Skeletal muscle tissue (tissue), 4 donors: ENCODE measurements around the gene WSCD1. TPM values are rescaled to one million over a fixed set of nuclear protein-coding genes. Genes with fewer than 3 reads are reported as not detected.

Source experiments
- H3K27ac ChIP-seq: one replicate; pipeline ENCODE4 v1.7.0; 2013; ENCODE audit warnings: mild to moderate bottlenecking, low read depth, low read length, inconsistent platforms
- H3K27me3 ChIP-seq, 3 donors: one replicate each; pipeline ENCODE4 v1.7.0; 2013; ENCODE audit warnings: low read length in 3 of 3; ENCODE audit not compliant: control insufficient read depth in 3 of 3, insufficient read depth in 3 of 3
- H3K36me3 ChIP-seq, 3 donors: one replicate each; pipeline ENCODE4 v1.7.0; 2013; ENCODE audit warnings: low read length in 3 of 3; ENCODE audit not compliant: control insufficient read depth in 3 of 3, insufficient read depth in 3 of 3
- H3K4me1 ChIP-seq, 3 donors: one replicate each; pipeline ENCODE4 v1.7.0; 2013; ENCODE audit warnings: low read length in 3 of 3, mild to moderate bottlenecking in 3 of 3; ENCODE audit not compliant: control insufficient read depth in 3 of 3, insufficient read depth in 3 of 3
- H3K4me3 ChIP-seq, 3 donors: one replicate each; pipeline ENCODE4 v1.7.0; 2013; ENCODE audit warnings: low read length in 3 of 3
- H3K9ac ChIP-seq, 3 donors: one replicate each; pipeline ENCODE4 v1.7.0; 2013; ENCODE audit warnings: low read length in 3 of 3, mild to moderate bottlenecking in 3 of 3, moderate library complexity in 2 of 3, low read depth in 1 of 3
- H3K9me3 ChIP-seq, 3 donors: one replicate each; pipeline ENCODE4 v1.7.0; 2013; ENCODE audit warnings: low read length in 3 of 3; ENCODE audit not compliant: control insufficient read depth in 3 of 3
- total RNA-seq: library from RNA; depleted of rRNA; stranded (reverse); fragments of >200 nt; gene quantifications from one replicate; pipeline ENCODE4 v1.2.3, GENCODE V29; 2014
- donor health status: Osteomylitis.

WSCD1 gene
- total RNA-seq = 33.4 TPM

DNA sequence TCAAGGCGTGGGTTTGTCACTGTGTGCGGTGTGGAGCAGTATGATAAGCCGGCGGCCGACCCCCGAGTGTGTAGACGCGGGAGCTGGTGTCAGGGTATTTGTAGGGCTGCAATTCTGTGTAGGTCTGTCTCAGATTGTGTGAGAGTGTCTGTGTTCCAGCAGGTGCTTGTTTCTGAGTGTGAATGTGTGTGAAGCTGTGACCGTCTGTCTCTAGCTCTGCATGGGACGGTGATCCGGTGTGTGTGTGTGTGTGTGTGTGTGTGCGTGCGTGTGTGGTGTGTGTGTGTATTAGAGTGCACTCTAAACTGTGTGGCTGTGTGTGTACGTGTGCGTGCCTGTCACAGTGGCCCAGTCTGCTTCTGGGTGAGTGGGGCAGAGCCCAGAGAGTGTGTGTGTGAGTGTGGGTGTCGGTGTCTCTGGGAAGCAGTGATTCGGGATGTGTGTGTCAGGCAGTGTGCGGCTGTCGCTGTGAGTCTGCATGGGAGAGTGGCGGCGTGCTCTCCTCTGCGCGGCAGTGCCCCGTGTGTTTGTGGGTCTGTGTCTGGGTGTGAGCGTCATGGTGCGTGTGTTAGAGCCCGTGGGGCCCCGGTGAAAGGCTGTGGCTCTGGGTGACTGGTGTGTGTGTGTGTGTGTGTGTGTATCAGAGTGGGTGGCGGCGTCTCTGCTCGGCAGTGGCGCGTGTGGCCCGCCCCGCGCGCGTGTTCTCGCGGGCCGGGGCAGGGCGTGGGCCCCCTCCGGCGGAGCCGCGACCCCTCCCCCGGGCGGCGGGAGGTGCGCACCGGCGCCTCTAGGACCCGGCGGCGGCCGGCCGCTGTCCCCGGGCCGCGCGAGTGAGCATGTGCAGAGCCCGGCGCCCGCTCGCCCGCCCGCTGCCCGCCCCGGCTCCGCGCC, at the start of gene WSCD1:
Gene WSCD1 (plus strand): TSS at position 841 of the 891 bp plus-strand sequence. CDS start 10,280 bp downstream, outside the sequence.
- peak within 1 kb of the TSS; percentile 74 to 82 (median 75) for H3K4me3 ChIP-seq
- no peak within 1 kb of the TSS for H3K27ac ChIP-seq
- H3K9me3 ChIP-seq = no peaks in the 10 kb centered on the region
- peaks cover 13 to 23% (median 21%) of the 10 kb centered on the region in 3 donors for H3K27me3 ChIP-seq
- H3K4me1 ChIP-seq = peaks cover 27 to 39% (median 37%) of the 10 kb centered on the region in 3 donors
- H3K36me3 ChIP-seq = peaks cover 0 to 2% (median 0%) of the 10 kb centered on the region in 3 donors
- peak within 1 kb of the TSS; percentile 53 to 82 (median 65) for H3K9ac ChIP-seq

DNA sequence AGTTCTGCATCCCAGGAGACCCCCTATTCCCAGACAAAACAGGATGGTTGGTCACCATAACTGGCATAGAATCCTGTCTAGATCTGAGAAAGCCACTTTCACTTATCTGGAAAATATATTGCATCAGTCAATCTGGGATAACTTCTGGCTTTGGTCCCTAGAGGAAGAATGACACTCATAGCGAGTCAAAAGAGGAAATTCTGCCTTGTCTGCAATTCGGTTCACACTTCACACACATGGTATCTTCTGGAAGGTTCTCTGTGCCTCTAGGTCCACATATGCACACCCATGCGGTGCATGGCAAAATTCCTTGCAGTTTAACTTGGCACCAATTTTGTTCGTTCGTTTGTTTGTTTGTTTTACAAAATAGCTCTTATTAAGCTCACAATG, 49.2 kb upstream of the WSCD1 start:
- H3K4me3 ChIP-seq = no peak overlapping the region
- peaks cover 0 to 2% (median 0%) of the 10 kb centered on the region in 3 donors for H3K4me1 ChIP-seq
- peaks cover 0 to 8% (median 6%) of the 10 kb centered on the region in 3 donors for H3K27me3 ChIP-seq
- H3K27ac ChIP-seq = no peak overlapping the region
- H3K9me3 ChIP-seq = no peaks in the 10 kb centered on the region
- no peak overlapping the region for H3K9ac ChIP-seq
- no peaks in the 10 kb centered on the region for H3K36me3 ChIP-seq

DNA sequence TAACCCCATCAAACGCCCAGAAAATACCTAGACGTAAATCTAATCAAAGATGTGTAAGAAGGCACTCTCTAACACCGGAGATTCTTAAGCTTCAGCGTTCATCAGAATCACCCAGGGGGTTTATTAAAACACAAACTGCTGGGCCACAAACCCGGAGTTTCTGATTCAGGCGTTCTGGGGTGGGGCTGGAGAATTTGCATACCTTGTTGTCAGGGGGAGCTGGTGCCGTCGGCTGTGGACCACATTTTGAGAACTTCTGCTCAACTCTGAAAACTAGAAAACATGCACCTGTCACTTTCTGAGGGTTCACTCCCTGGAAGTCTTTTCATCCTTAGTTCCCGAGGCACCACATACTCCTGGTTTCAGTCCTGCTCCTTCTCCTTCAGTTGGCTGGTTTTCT, 48.6 kb upstream of the WSCD1 start:
- H3K4me1 ChIP-seq = peaks cover 0 to 8% (median 5%) of the 10 kb centered on the region in 3 donors
- no peak overlapping the region for H3K9ac ChIP-seq
- H3K36me3 ChIP-seq = no peaks in the 10 kb centered on the region
- no peak overlapping the region for H3K4me3 ChIP-seq
- H3K9me3 ChIP-seq = no peaks in the 10 kb centered on the region
- peaks cover 0 to 8% (median 6%) of the 10 kb centered on the region in 3 donors for H3K27me3 ChIP-seq
- H3K27ac ChIP-seq = no peak overlapping the region

DNA sequence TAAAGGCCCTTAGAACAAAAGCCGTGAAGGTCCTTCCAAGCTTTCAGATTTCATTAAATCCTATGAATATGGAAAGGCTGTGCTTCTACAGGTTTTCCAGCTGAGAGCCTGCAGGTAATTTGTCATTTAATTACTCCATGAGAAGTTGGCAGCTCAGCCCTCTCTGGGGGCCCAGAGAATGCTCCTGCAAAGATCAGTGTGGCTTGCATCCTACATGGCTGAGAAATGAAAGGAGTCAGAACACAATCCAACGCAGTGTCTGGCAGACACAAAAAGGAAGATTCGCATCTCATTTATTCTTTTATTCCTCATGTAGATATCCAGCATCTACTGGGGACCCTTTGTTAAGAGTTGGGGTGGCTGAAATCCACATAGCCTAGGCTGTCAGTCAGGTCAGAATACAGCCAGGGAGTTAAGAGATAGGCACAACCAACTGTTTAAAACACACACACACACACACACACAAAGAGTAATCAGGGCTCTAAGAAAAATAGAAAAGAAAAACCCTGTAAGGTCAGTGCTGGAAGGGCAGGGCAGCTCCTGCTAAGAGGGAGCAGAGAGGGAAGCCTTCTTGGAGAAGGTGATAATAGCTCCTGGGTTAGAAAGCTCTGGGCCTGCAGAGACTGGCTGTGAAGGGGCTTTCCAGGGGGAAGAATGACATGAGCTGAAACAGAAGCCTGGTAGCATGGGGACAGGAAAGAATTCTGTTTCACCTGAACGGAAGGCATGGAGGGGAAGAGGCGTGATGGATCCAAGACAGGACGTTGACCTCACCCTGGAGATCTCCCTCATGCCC, 46.9 kb upstream of the WSCD1 start:
- peaks cover 0 to 8% (median 6%) of the 10 kb centered on the region in 3 donors for H3K27me3 ChIP-seq

GRCh38 chr17:6024576-6024975, 45.6 kb upstream of the WSCD1 start:
- Histone ChIP-seq H3K9me3 (no peaks in the 10 kb centered on the region), H3K4me3 (no peak overlapping the region), H3K36me3 (no peaks in the 10 kb centered on the region), H3K27ac (no peak overlapping the region), H3K4me1 (peaks cover 14 to 28% (median 22%) of the 10 kb centered on the region in 3 donors), H3K27me3 (peaks cover 0 to 4% (median 2%) of the 10 kb centered on the region in 3 donors), H3K9ac (no peak overlapping the region)

More for the DNA sequence above, 46.9 kb upstream of the WSCD1 start:
- no peak overlapping the region for H3K27ac ChIP-seq
- no peaks in the 10 kb centered on the region for H3K9me3 ChIP-seq
- H3K36me3 ChIP-seq = no peaks in the 10 kb centered on the region
- peaks cover 14 to 24% (median 21%) of the 10 kb centered on the region in 3 donors for H3K4me1 ChIP-seq
- no peak overlapping the region for H3K9ac ChIP-seq
- H3K4me3 ChIP-seq = no peak overlapping the region

DNA sequence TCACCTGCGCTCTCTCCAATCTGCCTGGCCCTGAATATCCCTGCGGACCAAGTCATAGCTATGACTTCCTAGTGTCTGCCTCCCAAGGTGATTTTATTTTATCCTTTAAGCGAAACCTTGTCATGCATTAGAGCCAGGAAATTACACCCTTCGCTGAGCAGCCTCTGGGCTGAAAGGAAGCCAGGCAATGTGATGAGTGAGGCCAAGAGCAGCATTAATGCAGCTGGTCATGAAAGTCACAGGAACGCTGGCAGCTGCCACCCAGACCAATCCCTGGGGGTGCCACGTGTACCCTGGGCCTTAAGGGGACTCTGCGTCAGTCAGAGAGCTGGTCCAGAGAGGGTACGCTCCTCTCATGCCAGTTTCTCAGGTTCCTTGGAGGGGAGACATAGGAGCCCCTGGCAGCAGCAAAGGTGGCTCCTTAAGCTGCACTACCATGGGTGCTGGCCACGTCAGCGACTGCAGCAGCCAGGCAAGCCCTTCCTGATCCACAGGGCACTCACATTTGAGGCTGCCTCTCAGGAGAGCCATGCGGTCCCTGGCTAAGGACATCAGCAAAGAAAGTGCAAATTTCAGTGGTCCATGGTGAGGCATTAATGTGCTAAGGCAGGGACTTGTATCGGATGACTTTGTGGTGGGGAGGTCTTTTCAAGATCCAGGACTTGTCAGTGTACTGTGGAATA, 42.7 kb upstream of the WSCD1 start:
- H3K9ac ChIP-seq = peak overlapping the region in 1 of 3 donors; percentile 33
- H3K36me3 ChIP-seq = no peaks in the 10 kb centered on the region
- H3K4me3 ChIP-seq = peak overlapping the region in 2 of 3 donors; percentile 38 to 45
- peaks cover 14 to 28% (median 22%) of the 10 kb centered on the region in 3 donors for H3K4me1 ChIP-seq
- peak overlapping the region; percentile 57 for H3K27ac ChIP-seq
- no peaks in the 10 kb centered on the region for H3K27me3 ChIP-seq
- H3K9me3 ChIP-seq = no peaks in the 10 kb centered on the region

- H3K9me3 ChIP-seq = no peaks in the 10 kb centered on the region
- H3K4me1 ChIP-seq = peaks cover 14 to 28% (median 22%) of the 10 kb centered on the region in 3 donors
- H3K4me3 ChIP-seq = peak overlapping the region in 1 of 3 donors; percentile 31
- H3K27me3 ChIP-seq = peaks cover 0 to 4% (median 4%) of the 10 kb centered on the region in 3 donors
- peak overlapping the region; percentile 57 for H3K27ac ChIP-seq
- no peak overlapping the region for H3K9ac ChIP-seq
- no peaks in the 10 kb centered on the region for H3K36me3 ChIP-seq
Measured at GRCh38 chr17:6028294-6028693, 41.9 kb upstream of the WSCD1 start.

- H3K9ac ChIP-seq = no peak overlapping the region
- H3K27me3 ChIP-seq = peaks cover 0 to 4% (median 4%) of the 10 kb centered on the region in 3 donors
- H3K4me3 ChIP-seq = no peak overlapping the region
- H3K4me1 ChIP-seq = peaks cover 0 to 6% (median 5%) of the 10 kb centered on the region in 3 donors
- H3K9me3 ChIP-seq = no peaks in the 10 kb centered on the region
- no peak overlapping the region for H3K27ac ChIP-seq
- H3K36me3 ChIP-seq = no peaks in the 10 kb centered on the region
Measured at GRCh38 chr17:6035801-6036394, 34.3 kb upstream of the WSCD1 start.

DNA sequence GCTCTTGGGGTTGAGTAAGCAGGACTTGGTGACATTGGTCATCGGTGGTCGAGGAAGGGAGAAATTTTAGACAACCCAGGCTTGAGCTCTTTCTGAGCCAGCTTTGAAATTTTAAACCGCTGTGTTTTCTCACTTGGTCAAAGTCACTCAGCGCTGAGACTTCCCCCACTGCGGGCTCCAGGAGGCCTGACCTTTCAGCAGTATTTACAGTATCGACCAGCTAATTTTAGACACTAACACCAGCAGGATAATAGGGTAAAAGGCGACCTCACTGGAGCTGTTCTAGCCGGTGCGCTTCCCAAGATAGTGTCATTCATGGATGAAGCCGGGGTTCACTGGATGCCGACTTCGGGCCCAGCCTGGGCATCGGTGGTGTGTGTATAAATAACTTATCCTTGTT, 29.7 kb upstream of the WSCD1 start:
- H3K36me3 ChIP-seq = no peaks in the 10 kb centered on the region
- no peak overlapping the region for H3K27ac ChIP-seq
- H3K27me3 ChIP-seq = peaks cover 0 to 8% (median 0%) of the 10 kb centered on the region in 3 donors
- H3K9me3 ChIP-seq = no peaks in the 10 kb centered on the region
- H3K4me1 ChIP-seq = peaks cover 0 to 13% (median 8%) of the 10 kb centered on the region in 3 donors
- peak overlapping the region in 2 of 3 donors; percentile 32 to 40 for H3K9ac ChIP-seq
- no peak overlapping the region for H3K4me3 ChIP-seq
